ENCODE data around the gene UBL7.
"Not testable (repeated sequence)": the region's sequence is repeated elsewhere in the genome, so short reads cannot be mapped to it uniquely, and the experiment has no call there.

UBL7 gene

DNA sequence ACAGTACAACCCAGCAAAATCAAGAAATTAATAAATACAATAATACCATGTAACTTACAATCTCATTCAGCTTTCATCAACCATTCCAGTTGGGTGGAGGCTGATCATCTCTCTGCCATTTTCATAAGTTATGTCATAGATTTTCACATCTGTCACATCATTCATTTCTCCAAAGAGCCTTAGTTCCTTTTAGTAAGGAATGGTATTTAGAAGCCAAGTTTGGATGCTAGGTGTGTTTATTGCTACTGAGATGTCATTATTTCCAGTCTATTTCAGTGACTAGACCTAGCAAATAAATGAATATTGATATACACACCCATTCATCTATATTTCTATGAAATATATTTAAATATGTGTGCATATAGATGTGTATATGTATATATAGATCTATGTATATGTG is 2.7 kb upstream of the UBL7 start:
- no peak for DNase-seq

DNA sequence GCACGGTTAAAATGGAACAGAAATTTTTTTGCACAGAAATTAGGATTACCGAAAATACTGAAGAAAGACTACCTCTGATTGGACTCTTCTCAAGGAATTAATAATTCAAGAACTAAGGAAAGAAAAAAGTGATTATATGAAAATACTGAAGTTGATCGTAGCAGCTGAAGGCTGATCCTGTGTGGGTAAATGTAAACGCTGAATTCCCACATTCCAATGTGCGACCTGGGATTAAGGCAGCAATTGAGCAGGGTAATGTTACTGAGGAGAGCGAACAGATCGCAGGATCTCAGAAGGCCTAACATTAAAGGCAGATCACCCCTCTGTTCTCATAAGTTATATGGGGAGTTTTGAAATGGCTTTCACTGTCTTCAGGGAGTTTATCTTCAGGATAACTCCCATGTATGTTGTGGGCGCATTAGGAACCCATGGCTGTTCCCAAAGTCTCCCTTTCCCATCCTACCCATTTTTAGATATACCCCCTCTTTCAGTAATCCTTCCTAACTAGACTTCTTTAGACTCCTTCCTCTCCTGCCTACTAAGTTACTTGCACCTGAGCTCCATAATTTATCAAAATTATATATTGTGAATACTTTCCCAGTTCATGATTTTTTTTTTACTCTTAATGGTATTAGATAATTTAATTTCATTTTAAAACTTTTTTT is 1.0 kb upstream of the UBL7 start:
- DNase-seq = no peak

DNA sequence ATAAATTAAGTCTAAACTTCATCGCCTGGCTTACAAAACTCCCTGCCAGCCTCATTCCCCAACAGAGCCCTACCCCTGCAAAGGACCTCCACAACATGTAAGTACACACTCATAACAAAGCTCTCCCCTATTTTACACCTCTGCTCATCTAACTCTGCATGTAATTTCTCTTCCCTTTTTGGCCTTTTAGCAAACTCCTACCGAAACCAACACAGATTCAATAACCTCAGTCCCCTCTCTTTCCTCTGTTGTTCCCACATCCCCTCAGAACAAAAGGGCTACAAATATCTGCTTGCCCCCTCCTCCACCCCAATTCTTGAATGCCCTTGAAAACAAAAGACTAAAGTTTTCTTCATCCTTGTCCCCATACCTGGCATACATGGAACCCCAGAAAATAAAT is 662 bp downstream of the UBL7 start:
- no peak for DNase-seq

DNA sequence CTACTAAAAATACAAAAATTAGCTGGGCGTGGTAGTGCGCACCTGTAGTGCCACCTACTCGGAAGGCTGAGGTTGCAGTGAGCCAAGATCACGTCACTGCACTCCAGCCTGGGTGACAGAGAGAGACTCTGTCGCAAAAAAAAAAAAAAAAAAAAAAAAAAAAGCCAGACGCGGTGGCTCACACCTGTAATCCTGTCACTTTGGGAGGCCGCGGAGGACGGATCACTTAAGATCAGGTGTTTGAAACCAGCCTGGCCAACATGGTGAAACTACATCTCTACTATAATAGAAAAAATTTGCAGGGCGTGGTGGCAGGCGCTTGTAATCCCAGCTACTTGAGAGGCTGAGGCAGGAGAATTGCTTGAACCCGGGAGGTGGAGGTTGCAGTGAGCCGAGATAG is 1.2 kb downstream of the UBL7 start:
- DNase-seq = not testable (repeated sequence)

DNA sequence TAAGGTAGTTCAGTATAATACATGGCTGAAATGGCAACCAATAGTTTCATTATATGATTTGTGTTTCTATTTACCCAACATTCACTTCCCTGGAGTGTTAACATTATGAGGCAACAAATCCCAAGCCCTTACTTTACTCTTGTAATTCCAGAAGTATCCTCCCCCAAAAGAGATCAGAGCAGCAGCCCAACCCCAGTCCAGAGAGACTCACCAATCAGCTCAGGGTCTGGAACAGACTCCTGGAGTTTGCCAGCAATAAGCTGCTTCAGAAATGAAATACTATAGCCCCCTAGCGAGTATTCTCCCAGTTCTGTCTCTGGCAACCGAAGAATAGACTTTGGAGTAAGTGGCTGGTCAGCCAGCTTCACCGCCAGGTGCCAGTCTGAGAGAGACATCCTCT is 2.5 kb downstream of the UBL7 start:
- DNase-seq = no peak

DNA sequence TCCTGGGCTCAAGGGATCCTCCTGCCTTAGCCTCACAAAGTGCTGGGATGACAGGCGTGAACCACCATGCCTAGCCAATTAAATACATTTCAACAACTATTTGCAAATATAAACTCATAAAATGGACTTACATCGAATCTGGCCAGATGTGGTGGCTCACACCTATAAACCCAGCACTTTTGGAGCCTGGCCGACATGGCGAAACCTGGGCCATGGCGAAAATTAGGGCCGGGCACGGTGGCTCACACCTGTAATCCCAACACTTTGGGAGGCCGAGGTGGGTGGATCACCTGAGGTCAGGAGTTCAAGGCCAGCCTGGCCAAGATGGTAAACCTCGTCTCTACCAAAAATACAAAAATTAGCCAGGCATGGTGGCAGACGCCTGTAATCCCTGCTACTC is 3.9 kb downstream of the UBL7 start:
- not testable (repeated sequence) for DNase-seq

DNA sequence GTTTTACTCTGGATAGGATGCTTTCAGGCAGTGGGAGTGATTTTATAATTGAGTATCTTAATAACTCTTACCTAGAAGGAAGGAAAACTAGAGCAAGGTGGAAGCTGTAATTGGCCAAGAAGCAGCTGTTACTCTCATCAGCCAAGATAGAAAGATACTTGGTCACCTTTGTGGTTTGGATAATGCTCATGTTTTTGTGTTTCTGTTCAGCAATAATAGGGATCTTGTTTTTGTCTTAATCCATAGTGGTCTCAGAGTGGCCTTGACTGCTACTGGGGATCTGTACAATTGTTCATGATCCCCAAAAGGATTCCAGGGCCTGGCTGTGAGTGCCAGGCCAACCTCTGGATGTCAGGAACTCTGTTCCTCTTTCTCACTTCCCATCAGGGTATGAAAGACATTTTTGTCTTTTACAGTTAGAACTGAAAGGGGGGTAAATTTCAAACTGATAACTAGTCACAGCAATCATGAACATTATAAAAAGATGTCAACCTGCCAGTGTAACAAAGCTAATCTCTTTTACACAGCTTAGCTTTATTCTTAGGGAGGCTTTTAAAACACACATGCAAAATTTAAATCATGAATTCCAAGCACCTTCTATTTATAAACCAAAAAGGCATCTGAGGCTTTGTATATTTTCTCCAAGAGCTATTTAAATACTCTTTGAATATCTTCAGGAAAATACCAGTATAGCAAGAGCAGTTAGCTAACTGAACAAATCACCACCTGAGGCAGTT is 6.0 kb downstream of the UBL7 start:
- no peak for DNase-seq

GRCh38 chr15:74453925-74454763 is 6.8 kb downstream of the UBL7 start:
- DNase-seq = no peak

- no peak for DNase-seq
Observed at GRCh38 chr15:74451861-74452835, 8.8 kb downstream of the UBL7 start.

DNA sequence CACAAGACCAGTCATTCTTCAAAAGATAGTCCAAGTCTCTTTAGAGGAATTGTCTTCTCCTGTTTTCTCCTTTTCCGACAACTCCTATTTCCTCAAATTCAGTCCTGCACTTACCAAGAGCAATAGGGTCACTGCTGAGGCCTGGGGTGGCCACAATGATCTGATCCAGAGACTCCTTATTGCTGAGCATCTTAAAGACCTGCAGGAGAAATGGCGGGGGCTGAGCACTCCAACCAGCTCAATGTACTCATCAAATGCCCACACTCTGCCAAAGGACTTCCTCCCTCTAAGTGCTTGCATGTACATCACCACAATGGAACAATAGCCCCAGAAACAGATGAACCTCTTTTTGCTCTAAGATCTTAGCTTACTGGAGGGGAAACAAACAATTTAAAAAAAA is 9.6 kb downstream of the UBL7 start:
- no peak for DNase-seq

- no peak for DNase-seq
Observed at GRCh38 chr15:74449643-74450205, 11.2 kb downstream of the UBL7 start.

DNA sequence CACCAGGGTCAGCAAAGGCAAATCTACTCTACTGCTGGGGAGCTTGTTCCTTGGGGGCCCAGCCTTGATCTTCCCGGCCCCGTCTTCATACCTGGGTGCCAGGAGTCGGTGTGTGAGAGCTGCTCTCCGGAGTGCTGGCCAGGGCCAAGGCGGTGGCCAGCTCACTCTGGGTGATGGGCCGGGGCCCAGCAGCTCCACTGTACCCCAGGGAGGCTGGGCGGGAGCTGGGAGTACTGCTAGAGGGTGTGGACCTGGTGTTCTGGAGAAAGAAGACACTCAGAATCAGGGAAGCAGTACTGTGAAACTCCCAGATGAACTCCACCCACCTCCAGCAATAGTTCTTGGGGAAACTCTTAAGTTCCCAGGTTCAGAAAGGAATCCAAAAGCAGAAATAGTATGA is 11.9 kb downstream of the UBL7 start:
- DNase-seq = no peak

- no peak for DNase-seq
Observed at GRCh38 chr15:74445816-74446763, 14.9 kb downstream of the UBL7 start.

GRCh38 chr15:74444106-74445062 is 16.6 kb downstream of the UBL7 start:
- no peak for DNase-seq

DNA sequence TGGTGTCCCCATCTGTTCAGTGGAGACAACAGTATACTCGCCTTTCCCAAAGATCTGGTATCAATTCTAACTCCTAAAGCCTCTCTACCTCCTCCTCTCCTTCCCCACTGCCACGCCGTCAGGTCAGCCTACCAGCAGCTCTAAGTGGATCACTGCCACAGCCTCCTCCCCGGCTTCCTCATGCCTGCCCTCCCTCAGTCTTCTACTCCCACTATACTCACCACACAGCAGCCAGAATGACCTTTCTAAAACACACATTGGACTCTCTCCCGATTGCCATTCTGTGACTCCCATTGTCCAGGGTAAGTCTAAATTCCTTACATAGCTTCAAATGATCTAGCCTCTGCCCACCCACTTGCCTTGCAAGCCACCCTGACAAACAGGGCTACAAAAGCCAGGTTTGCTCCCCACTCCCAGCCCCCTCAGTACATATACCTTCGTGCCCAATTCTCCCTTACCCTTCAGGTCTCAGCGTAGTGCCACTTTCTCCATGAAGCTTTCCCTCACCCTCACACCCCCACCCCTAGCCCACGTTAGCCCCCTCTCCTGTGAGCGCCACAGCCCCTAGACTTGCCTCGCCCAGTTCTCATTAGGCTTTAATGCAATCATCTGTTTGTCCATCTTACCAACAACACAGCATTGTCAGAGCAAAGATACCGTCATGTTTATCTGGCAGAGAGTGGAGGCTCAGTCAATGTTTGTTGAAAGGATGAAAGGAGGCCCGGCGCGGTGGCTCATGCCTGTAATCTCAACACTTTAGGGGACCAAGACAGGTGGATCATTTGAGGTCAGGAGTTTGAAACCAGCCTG is 17.7 kb downstream of the UBL7 start:
- DNase-seq = peak; percentile 13

- no peak for DNase-seq
Observed at GRCh38 chr15:74442604-74443003, 18.4 kb downstream of the UBL7 start.

DNA sequence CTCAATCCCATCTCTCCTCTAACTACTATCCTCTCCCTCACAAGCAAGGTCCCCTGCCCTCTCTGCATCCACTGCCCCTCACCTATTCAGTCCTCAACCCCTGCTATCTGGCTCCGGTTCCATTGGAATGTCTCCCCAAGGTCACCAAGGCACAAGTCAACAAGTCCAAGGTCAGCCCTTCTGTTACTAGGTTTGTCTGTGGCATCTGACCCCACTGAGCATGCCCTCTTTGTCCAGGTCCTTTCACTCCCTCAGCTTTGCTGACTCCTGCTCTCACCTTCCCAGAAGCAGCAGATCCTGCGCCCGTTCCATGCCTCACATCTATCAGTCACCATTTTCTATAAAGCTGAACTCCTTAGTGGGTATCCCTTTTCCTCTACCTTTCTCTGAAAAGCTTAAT is 18.9 kb downstream of the UBL7 start:
- DNase-seq = no peak

GRCh38 chr15:74441248-74441941 is 19.6 kb downstream of the UBL7 start:
- DNase-seq = no peak

All from fibroblast of skin of right quadriceps (primary cell).